Testis (tissue), 2 donors: ENCODE measurements around the gene OTOP2.

Source experiments
- POLR2A ChIP-seq: fragments of 450-650 bp; IDR thresholded peaks from one replicate; pipeline ENCODE4 v1.6.1; 2017; ENCODE audit warnings: antibody characterized with exemption, mild to moderate bottlenecking, moderate library complexity
- TF ChIP-seq, protein P1 (sequence below), 3 experiments: fragments of 450-650 bp in 2 of 3; fragments of 200-600 bp in 1 of 3; sonication (generic) in 1 of 3; IDR thresholded peaks; one replicate each; pipeline ENCODE4 v1.5.1; 2016 to 2019; ENCODE audit warnings: antibody characterized with exemption in 3 of 3, mild to moderate bottlenecking in 2 of 3, moderate library complexity in 1 of 3

- TF ChIP-seq, protein P1, sequence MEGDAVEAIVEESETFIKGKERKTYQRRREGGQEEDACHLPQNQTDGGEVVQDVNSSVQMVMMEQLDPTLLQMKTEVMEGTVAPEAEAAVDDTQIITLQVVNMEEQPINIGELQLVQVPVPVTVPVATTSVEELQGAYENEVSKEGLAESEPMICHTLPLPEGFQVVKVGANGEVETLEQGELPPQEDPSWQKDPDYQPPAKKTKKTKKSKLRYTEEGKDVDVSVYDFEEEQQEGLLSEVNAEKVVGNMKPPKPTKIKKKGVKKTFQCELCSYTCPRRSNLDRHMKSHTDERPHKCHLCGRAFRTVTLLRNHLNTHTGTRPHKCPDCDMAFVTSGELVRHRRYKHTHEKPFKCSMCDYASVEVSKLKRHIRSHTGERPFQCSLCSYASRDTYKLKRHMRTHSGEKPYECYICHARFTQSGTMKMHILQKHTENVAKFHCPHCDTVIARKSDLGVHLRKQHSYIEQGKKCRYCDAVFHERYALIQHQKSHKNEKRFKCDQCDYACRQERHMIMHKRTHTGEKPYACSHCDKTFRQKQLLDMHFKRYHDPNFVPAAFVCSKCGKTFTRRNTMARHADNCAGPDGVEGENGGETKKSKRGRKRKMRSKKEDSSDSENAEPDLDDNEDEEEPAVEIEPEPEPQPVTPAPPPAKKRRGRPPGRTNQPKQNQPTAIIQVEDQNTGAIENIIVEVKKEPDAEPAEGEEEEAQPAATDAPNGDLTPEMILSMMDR (IDR thresholded peaks at IDR 0.05) = no peak
- no peak for TF ChIP-seq POLR2A
Measured at GRCh38 chr17:74946641-74947040, 22.6 kb downstream of the OTOP2 start.
